ENCODE data around the gene MSI2.
A peak's percentile ranks its signal among the peaks of the same experiment; 100 is the strongest.

The MSI2 gene

GRCh38 chr17:57399690-57400089 lies 143.4 kb downstream of the MSI2 start:
- Mint-ChIP-seq H3K36me3 (peaks cover 47% of the 10 kb centered on the region), H3K9me3 (no peaks in the 10 kb centered on the region), H3K27ac (no peak overlapping the region), H3K4me1 (peaks cover 13% of the 10 kb centered on the region), H3K4me3 (no peak overlapping the region), H3K27me3 (no peaks in the 10 kb centered on the region)
- ATAC-seq, result no peak

GRCh38 chr17:57400648-57401047 lies 144.3 kb downstream of the MSI2 start:
- no peak for ATAC-seq
- H3K27ac Mint-ChIP-seq, result no peak overlapping the region
- H3K9me3 Mint-ChIP-seq, result no peaks in the 10 kb centered on the region
- no peak overlapping the region for H3K4me3 Mint-ChIP-seq
- no peaks in the 10 kb centered on the region for H3K27me3 Mint-ChIP-seq
- H3K36me3 Mint-ChIP-seq, result peaks cover 41% of the 10 kb centered on the region
- H3K4me1 Mint-ChIP-seq, result peaks cover 13% of the 10 kb centered on the region

- Mint-ChIP-seq H3K27me3 (no peaks in the 10 kb centered on the region), H3K4me3 (no peak overlapping the region), H3K9me3 (no peaks in the 10 kb centered on the region), H3K36me3 (peaks cover 49% of the 10 kb centered on the region), H3K4me1 (peaks cover 17% of the 10 kb centered on the region), H3K27ac (no peak overlapping the region)
- ATAC-seq, result no peak
These were observed 145.5 kb downstream of the MSI2 start for GRCh38 chr17:57401556-57402488.

GRCh38 chr17:57402681-57403180 lies 146.4 kb downstream of the MSI2 start:
- H3K27me3 Mint-ChIP-seq, result no peaks in the 10 kb centered on the region
- H3K27ac Mint-ChIP-seq, result no peak overlapping the region
- no peak for ATAC-seq
- H3K4me3 Mint-ChIP-seq, result no peak overlapping the region
- peaks cover 26% of the 10 kb centered on the region for H3K4me1 Mint-ChIP-seq
- H3K36me3 Mint-ChIP-seq, result peaks cover 50% of the 10 kb centered on the region
- no peaks in the 10 kb centered on the region for H3K9me3 Mint-ChIP-seq

GRCh38 chr17:57403236-57403635 lies 146.9 kb downstream of the MSI2 start:
- no peaks in the 10 kb centered on the region for H3K9me3 Mint-ChIP-seq
- H3K36me3 Mint-ChIP-seq, result peaks cover 50% of the 10 kb centered on the region
- no peak for ATAC-seq
- H3K4me1 Mint-ChIP-seq, result peaks cover 27% of the 10 kb centered on the region
- H3K27ac Mint-ChIP-seq, result no peak overlapping the region
- H3K4me3 Mint-ChIP-seq, result no peak overlapping the region
- no peaks in the 10 kb centered on the region for H3K27me3 Mint-ChIP-seq

- H3K27me3 Mint-ChIP-seq, result no peaks in the 10 kb centered on the region
- no peak overlapping the region for H3K4me3 Mint-ChIP-seq
- no peaks in the 10 kb centered on the region for H3K9me3 Mint-ChIP-seq
- no peak for ATAC-seq
- H3K36me3 Mint-ChIP-seq, result peaks cover 50% of the 10 kb centered on the region
- H3K4me1 Mint-ChIP-seq, result peaks cover 30% of the 10 kb centered on the region
- H3K27ac Mint-ChIP-seq, result no peak overlapping the region
These were observed 147.8 kb downstream of the MSI2 start for GRCh38 chr17:57404073-57404472.

- H3K36me3 Mint-ChIP-seq, result peaks cover 50% of the 10 kb centered on the region
- H3K27me3 Mint-ChIP-seq, result no peaks in the 10 kb centered on the region
- ATAC-seq, result no peak
- peaks cover 27% of the 10 kb centered on the region for H3K4me1 Mint-ChIP-seq
- no peak overlapping the region for H3K27ac Mint-ChIP-seq
- H3K9me3 Mint-ChIP-seq, result no peaks in the 10 kb centered on the region
- H3K4me3 Mint-ChIP-seq, result no peak overlapping the region
These were observed 148.6 kb downstream of the MSI2 start for GRCh38 chr17:57404795-57405490.

GRCh38 chr17:57405491-57406072 lies 149.3 kb downstream of the MSI2 start:
- no peak for ATAC-seq
- Mint-ChIP-seq H3K27ac (no peak overlapping the region), H3K36me3 (peaks cover 44% of the 10 kb centered on the region), H3K4me3 (no peak overlapping the region), H3K9me3 (no peaks in the 10 kb centered on the region), H3K27me3 (no peaks in the 10 kb centered on the region), H3K4me1 (peaks cover 27% of the 10 kb centered on the region)

- ATAC-seq, result no peak
- Mint-ChIP-seq H3K4me3 (no peak overlapping the region), H3K4me1 (peaks cover 27% of the 10 kb centered on the region), H3K27me3 (no peaks in the 10 kb centered on the region), H3K36me3 (peaks cover 38% of the 10 kb centered on the region), H3K27ac (peak overlapping the region; percentile 67), H3K9me3 (no peaks in the 10 kb centered on the region)
These were observed 150.0 kb downstream of the MSI2 start for GRCh38 chr17:57406131-57406980.

- no peaks in the 10 kb centered on the region for H3K9me3 Mint-ChIP-seq
- H3K4me3 Mint-ChIP-seq, result no peak overlapping the region
- H3K36me3 Mint-ChIP-seq, result peaks cover 32% of the 10 kb centered on the region
- no peaks in the 10 kb centered on the region for H3K27me3 Mint-ChIP-seq
- no peak for ATAC-seq
- peak overlapping the region; percentile 67 for H3K27ac Mint-ChIP-seq
- peaks cover 27% of the 10 kb centered on the region for H3K4me1 Mint-ChIP-seq
These were observed 150.6 kb downstream of the MSI2 start for GRCh38 chr17:57406981-57407286.

GRCh38 chr17:57407287-57408070 lies 151.2 kb downstream of the MSI2 start:
- Mint-ChIP-seq H3K4me1 (peaks cover 27% of the 10 kb centered on the region), H3K27ac (peak overlapping the region; percentile 67), H3K4me3 (no peak overlapping the region), H3K9me3 (no peaks in the 10 kb centered on the region), H3K27me3 (no peaks in the 10 kb centered on the region), H3K36me3 (peaks cover 27% of the 10 kb centered on the region)
- ATAC-seq, result no peak

- Mint-ChIP-seq H3K9me3 (no peaks in the 10 kb centered on the region), H3K27ac (peak overlapping the region; percentile 67), H3K4me3 (peak overlapping the region; percentile 25)
These were observed 151.9 kb downstream of the MSI2 start for GRCh38 chr17:57408071-57408811.

GRCh38 chr17:57410169-57410568 lies 153.8 kb downstream of the MSI2 start:
- Mint-ChIP-seq H3K9me3 (no peaks in the 10 kb centered on the region), H3K27ac (no peak overlapping the region), H3K36me3 (peaks cover 22% of the 10 kb centered on the region), H3K27me3 (no peaks in the 10 kb centered on the region), H3K4me3 (no peak overlapping the region), H3K4me1 (peaks cover 33% of the 10 kb centered on the region)
- ATAC-seq, result no peak

More at GRCh38 chr17:57408071-57408811, 151.9 kb downstream of the MSI2 start:
- Mint-ChIP-seq H3K4me1 (peaks cover 27% of the 10 kb centered on the region), H3K36me3 (peaks cover 23% of the 10 kb centered on the region), H3K27me3 (no peaks in the 10 kb centered on the region)
- ATAC-seq, result peak; percentile 75

All from stimulated activated memory B cell treated with anti-CD40 and anti-IgM and Interleukin-4, amounts not matched to agents 10 μg/mL and 1 μg/mL and 100 μg/mL, for 72 hours (primary cell).